EL (cell line): Measurements from ENCODE around the gene SH3D19.
A peak's percentile ranks its signal among the peaks of the same experiment; 100 is the strongest.

Source experiments
- DNase-seq: peaks from one replicate; pipeline ENCODE4 v3.0.0-alpha.2; 2016

Gene SH3D19

GRCh38 chr4:151184523-151185458 is 140.6 kb downstream of the SH3D19 start:
- DNase-seq: peak; percentile 50

- DNase-seq: no peak
Measured at GRCh38 chr4:151182455-151182996, 142.9 kb downstream of the SH3D19 start.

DNA sequence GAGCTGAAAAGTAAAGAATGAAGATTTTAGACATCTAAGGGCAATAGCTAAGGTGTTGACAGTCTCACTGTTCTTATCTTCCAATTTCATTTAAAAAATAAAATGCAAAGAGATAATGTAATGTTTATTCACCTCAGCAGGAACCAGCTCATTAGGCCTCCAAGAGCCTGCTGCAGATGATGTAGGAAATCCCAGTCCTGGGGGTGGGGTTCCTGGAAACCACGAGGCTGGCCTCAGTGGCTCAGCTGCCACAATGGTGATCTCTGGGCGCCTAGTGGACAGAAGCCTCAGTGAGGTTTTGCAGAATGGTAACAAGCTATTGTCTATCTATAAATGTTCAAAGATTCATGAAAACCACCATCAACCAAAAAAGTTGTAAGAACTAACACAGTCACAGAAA is 148.7 kb downstream of the SH3D19 start:
- DNase-seq: no peak

DNA sequence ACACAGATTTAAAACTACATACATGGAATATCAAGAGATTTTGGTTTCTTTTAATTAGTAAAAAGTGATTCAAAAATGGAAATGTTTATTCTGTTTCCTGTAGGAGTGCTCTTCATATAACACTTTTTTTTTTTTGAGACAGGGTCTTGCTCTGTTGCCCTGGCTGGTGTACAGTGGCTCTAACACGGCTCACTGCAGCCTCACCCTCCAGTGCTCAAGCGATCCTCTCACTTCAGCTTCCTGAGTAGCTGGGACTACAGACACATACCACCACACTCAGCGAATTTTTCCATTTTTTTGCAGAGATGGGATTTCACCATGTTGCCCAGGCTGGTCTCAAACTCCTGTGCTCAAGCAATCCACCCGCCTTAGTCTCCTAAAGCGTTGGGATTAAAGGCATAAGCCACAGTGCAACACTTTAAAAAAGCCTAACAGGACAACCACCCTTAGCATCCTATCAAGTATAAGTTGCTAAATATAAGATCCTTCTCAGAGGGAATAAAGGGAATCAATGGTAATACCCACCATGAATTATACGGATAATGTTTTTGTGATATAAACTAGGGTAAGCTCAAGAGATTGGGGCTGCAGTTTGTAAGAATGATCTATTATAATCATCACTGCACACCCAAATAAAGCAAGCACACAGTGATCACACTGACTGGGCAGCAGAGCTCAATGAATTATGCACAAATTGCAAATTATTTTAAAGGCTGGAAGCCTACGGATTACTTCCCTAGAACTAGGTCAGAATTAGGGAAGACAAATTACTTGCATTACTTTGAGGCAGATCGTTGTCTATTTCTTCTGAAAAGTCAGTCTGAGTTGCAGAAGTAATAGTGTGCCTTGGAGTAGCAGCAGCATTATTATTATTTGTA is 149.4 kb downstream of the SH3D19 start:
- DNase-seq: no peak

DNA sequence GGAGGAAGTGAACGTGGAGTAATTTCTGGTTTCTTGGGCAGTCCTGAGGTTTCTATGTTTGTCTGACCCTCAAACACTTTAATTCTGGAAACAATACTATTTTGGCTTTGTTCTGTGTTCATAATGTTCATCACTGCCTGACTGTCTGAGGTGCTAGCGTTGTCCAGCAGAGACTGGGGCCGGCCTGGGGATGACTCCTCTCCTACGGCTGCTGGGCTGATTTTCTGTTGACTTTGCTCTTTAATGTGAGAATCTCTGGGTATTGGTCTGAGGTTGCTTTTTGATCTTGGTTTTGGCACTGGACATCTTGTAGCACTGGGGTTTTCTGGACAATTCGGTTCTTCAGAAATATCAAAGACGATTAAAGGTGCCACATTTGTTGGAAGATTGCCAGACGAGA is 150.2 kb downstream of the SH3D19 start:
- no peak for DNase-seq

DNA sequence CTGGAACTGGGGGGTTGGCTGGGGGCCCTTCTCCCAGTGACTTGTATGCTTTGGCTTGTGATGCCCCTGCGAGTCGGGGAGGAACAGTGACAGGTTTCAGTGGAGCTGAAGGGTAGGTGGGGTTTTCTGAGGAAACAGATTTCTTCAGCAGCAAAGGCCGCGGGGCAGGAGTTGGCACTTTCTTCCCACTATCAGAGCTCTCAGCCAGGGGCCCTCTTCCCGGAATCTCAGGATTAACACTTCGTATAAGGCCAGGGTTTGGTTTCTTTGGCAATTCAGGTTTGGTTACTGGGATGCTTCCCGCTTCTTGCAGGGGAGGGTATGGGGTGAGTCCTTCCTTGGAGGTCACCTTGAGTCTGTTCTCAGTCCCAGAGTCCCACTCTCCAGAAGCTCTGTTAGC is 150.6 kb downstream of the SH3D19 start:
- no peak for DNase-seq

DNA sequence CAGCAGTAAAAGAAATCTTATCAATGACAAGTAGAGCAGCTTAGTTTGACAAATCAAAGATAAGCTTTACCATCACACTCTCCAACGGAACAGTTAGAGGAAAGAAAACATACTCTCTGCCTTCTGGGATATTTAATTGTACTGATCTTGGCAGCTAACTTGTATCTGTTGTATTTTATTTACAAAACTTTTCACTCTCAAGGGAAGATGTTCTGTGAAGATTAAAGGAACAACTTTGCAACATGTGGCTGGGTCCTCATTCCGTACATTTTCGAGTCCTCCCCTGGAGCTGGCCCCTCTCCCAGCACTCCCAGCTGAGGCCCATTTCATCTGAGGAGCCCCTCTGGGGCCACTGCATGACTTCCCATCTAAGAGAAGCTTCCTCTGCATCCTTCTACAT is 151.5 kb downstream of the SH3D19 start:
- no peak for DNase-seq

DNA sequence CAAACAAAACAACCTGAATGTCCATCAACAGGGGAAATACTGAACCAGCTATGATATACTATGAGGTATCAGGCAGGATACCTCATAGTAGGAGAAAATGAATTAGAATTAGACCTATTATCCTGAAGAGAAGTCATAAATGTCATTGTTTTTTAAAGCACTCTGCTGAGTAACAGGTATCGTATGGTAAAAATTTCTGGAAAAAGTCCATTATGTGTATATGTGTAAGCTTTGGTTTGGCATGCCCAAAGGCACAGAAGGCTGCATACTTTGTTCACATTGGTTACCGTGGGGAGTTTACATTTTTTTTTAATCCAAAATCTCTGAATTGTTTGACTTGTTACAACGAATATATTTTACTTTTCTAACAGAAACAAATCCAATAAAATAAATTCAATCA is 155.5 kb downstream of the SH3D19 start:
- peak; percentile 9 for DNase-seq

DNA sequence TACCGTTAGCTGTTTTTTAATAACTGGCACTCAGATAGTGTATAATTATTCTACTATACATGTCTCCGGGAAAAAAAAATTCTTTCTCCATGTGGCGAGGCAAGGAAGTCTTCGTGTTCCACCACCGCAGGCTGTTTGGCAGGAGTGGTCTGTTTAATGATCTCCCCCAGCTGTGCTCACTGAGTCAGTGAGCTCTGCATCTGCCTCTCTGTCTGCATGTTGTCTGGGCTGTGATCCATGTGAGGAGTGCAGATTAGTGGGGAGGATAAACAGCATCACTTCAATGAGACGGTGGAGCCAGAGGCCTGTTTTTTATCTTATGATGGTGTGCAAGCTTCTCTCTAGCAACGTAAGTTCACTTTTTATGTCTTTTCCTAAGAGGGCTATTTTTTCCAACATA is 156.2 kb downstream of the SH3D19 start:
- peak; percentile 75 for DNase-seq

GRCh38 chr4:151167561-151167960 is 157.8 kb downstream of the SH3D19 start:
- DNase-seq: no peak

DNA sequence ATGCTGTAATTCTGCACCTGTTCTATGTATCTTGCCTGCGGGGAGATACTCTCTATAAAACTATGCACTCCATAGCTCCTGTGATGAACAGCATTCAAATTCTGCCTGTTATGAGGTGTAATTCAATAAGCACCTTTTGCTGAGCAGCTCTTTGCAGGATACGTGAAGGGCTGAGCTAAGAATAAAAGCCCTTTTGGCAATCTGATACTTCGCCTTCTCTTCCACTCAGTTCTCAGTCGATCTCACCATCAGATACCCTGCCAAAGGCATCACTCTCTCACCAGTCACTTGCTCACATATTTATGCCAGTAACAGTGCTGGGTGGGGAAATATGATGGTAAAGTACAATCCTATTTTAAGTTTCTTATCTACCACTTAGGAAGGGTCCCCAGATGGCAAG is 158.8 kb downstream of the SH3D19 start:
- DNase-seq: no peak

DNA sequence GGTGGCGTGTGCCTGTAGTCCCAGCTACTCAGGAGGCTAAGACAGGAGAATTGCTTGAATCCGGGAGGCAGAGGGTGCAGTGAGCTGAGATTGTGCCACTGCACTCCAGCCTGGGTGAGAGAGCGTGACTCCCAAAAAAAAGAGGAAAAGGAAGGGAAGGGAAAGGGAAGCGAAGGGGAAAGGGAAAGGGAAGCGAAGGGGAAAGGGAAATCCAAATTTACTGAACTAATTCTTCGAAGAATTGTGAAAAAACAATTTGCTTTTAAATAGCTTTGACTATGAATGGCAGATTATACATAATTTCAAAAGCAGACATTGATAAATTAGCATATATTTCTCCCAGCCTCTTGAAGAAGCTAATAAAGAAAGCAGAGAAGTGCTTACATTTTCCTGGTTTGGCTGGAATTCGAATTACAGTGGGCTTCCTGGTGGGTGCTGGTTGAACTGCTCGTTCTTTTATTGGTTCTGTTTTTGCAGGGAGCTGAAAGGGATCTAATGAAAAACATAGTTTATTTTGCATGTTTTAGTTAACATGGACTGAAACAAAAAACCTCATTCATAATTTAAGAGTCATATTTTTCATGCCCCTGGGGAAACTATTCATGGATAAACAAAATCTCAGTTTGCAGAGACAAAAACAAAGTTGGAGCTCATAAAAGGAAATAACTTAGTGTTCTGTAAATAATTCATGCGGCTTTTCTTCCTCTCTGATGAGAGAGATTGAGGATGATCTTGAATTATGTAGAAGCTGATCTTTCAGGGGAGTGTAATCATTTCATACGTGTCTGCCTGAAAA is 160.0 kb downstream of the SH3D19 start:
- peak; percentile 14 for DNase-seq

- no peak for DNase-seq
Measured at GRCh38 chr4:151163855-151164254, 161.6 kb downstream of the SH3D19 start.

DNA sequence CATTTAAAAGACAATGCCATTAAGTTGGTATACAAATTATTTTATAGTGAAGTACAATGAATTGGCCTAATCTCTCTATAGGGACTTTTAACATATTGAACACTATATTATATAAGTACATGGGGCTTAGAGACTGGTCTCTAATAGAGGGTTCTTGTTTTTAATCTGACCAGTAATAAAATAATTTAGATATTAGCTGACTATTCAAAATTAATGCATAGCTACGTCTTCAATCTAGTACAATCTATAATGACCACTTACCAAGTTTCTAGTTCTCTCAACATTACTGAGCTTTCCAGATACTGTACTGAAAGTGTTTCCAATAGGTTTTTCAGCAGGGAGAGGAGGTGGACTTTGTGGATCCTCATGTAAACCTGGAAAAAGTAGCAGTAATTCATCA is 166.4 kb downstream of the SH3D19 start:
- no peak for DNase-seq

DNA sequence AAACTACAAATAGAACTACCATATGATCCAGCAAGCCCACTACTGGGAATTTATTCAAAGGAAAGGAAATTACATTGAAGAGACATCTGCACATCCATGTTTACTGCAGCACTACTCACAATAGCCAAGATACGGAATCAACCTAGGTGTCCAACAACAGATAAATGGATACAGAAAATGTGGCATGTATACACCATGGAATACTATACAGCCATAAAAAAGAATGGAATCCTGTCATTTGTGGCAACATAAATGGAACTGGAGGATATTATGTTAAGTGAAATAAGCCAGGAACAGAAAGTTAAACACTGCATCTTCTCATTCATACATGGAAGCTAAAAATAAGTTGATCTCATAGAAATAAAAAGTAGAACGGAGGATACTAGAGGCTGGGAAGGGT is 167.9 kb downstream of the SH3D19 start:
- DNase-seq: no peak

GRCh38 chr4:151153585-151153984 is 171.8 kb downstream of the SH3D19 start:
- no peak for DNase-seq

DNA sequence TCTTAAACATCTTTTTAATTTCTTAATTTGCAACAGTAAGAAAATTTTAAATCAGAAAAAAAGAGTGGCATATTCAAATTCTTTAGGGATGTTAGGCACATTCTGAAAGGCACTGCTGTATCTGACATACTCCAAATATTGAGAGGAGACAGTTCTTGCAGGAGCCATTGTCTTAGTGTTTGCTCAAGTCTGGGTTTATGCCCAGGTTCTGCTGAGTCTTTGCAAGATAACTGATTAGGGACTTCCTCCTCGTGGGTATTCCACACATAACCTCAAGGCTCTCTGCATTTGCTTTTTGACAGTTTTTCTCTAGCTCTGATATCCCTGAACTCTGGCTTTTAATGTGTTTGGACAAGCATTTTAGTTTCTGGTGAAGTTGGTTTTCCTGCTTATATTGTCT is 173.4 kb downstream of the SH3D19 start:
- DNase-seq: no peak

DNA sequence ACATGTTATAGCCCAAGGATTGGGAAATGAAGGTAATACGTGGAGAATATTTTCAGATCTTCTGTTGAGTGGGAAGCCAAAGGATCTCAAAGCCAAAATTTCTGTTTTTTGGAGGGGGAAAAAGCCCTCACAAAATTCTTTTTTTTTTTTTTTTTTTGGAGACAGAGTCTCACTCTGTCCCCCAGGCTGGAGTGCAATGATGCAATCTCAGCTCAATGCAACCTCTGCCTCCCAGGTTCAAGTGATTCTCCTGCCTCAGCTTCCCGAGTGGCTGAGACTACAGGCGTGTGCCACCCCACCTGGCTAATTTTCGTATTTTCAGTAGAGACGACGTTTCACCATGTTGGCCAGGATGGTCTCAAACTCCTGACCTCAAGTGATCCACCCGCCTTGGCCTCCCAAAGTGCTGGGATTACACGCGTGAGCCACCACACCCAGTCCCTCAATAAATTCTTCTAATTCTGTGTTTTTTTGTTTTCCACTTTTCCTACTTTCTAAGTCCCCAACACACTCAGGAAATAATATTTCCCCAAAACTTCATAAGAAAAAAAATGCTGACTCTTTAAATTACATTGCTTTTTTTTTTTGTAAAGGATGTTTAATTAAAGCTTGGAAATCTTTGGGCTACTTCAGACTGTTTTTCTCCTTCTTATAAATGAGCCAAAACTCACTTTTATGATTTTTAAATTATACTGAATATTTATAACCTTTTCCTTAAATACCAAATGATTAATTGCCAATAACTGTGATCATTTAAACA is 174.4 kb downstream of the SH3D19 start:
- no peak for DNase-seq

DNA sequence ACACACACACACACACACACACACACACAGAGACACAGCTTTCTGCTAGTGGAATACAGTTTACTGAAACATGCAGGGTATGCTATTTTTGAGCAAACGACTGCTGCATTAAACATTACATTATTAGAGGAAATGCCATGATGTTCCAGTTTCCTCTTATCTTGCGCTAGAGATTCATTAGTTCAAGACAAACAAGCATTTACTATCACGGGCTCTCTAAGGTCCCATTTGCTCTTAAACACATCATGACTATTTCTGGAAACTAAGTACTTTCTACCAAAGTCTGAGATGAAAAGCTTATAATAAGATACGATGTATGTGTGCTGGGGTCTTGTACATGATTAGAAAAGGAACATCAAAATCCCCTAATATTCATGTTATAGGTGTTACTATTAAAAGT is 177.1 kb downstream of the SH3D19 start:
- no peak for DNase-seq

DNA sequence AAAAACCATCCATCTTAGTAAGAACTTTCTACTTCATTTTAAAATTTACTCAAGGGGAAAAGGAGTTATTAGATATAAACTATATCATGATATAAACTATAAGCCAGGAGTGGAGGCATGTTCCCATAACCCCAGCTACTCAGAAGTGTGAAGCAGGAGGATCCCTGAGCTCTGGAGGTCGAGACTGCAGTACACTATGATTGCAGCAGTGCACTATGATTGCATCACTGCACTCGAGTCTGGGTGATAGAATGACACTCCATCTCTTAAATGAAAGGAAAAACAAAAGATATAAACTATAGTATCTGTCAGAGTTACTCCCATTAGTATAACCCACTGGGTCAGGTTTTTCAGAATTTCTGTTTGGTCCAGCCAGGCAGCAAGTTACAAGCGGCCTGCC is 178.4 kb downstream of the SH3D19 start:
- DNase-seq: no peak

GRCh38 chr4:151144329-151145072 is 180.9 kb downstream of the SH3D19 start:
- no peak for DNase-seq
